K562 (cell line): ENCODE measurements around the gene TBC1D2. TPM values are rescaled to one million over a fixed set of nuclear protein-coding genes. Genes with fewer than 3 reads are reported as not detected.
A peak's percentile ranks its signal among the peaks of the same experiment; 100 is the strongest.

Experiments
- ATAC-seq: fragments of 200-7000 bp; cut with Tn5 transposase; 3 replicates; pipeline ENCODE4 v1.9.1; 2020; ENCODE audit warnings: moderate library complexity
- BruUV-seq: library from RNA; stranded (reverse); fragments of 400-500 nt; replicated peaks from 2 replicates; lab custom pipeline; 2021; lab: Mats Ljungman, UMichigan
- CTCF ChIA-PET: fragments of 300-600 bp; formaldehyde crosslinking; extraction: SDS; loops from one replicate; lab custom pipeline; 2021; ENCODE audit warnings: low intra/inter-chr PET ratio; lab: Yijun Ruan, JAX
- POLR2A ChIA-PET: fragments of 300-600, 350-650 bp; sonication (Branson Sonifier 250); formaldehyde crosslinking; extraction: SDS; loops from one replicate; lab custom pipeline; 2021; ENCODE audit warnings: antibody characterized with exemption, inconsistent platforms; lab: Yijun Ruan, JAX
- DNase-seq, 4 experiments: peaks; one replicate each; pipeline versions ENCODE4 v3.0.0 to v3.0.0-alpha.2; 2011 to 2018; ENCODE audit warnings: low spot score in 3 of 4, mixed read lengths in 3 of 4; ENCODE audit errors: extremely low read depth in 1 of 4
- FAIRE-seq: peaks from 2 replicates; lab custom pipeline; 2011; peaks lifted over from hg19 to GRCh38; lab: Jason Lieb, UNC
- H2AFZ ChIP-seq: 2 replicates; pipeline ENCODE4 v1.6.0; 2011; ENCODE audit warnings: low read depth, low read length, control low read depth, inconsistent platforms
- H3K27ac ChIP-seq: fragments of 200-600 bp; 3 replicates; pipeline ENCODE4 v1.8.0; 2011; ENCODE audit warnings: low read depth, mild to moderate bottlenecking, control low read depth, inconsistent platforms, low read length, moderate library complexity, mixed read lengths; ENCODE audit errors: extremely low read depth
- H3K27me3 ChIP-seq, 2 experiments: fragments of 300-600 bp in 1 of 2; 2 replicates in 1 of 2; 3 replicates in 1 of 2; pipeline versions ENCODE4 v1.6.0 to v1.8.0; 2011; ENCODE audit warnings: inconsistent platforms in 2 of 2, low read length in 2 of 2, mild to moderate bottlenecking in 1 of 2, mixed read lengths in 1 of 2, moderate library complexity in 1 of 2; ENCODE audit not compliant: control insufficient read depth in 2 of 2, insufficient read depth in 2 of 2
- H3K36me3 ChIP-seq: fragments of 300-600 bp; 3 replicates; pipeline ENCODE4 v1.8.0; 2011; ENCODE audit warnings: mild to moderate bottlenecking, low read length, inconsistent platforms; ENCODE audit not compliant: control insufficient read depth, insufficient read depth
- H3K4me1 ChIP-seq, 2 experiments: fragments of 200-600 bp in 1 of 2; replicated peaks in 1 of 2; 2 replicates in 1 of 2; 3 replicates in 1 of 2; pipeline versions ENCODE4 v1.5.1 to v1.8.0; 2011; ENCODE audit warnings: inconsistent platforms in 2 of 2, low read length in 2 of 2, mild to moderate bottlenecking in 1 of 2, mixed read lengths in 1 of 2, moderate library complexity in 1 of 2; ENCODE audit not compliant: control insufficient read depth in 2 of 2, insufficient read depth in 2 of 2
- H3K4me2 ChIP-seq: 2 replicates; pipeline ENCODE4 v1.6.1; 2011; ENCODE audit warnings: low read length, control low read depth, inconsistent platforms, mixed read lengths; ENCODE audit not compliant: insufficient read depth
- H3K4me3 ChIP-seq: fragments of 200-600 bp; sonication (generic), shearing (Covaris generic); 2 replicates; pipeline ENCODE4 v1.5.1; 2016; ENCODE audit warnings: control low read depth, inconsistent platforms
- H3K79me2 ChIP-seq: fragments of 200-600 bp; 3 replicates; pipeline ENCODE4 v1.8.0; 2011; ENCODE audit warnings: low read length, inconsistent platforms; ENCODE audit not compliant: control insufficient read depth, insufficient read depth
- H3K9ac ChIP-seq, 2 experiments: 2 replicates each; pipeline versions ENCODE4 v1.6.0 to v1.6.1; 2011; ENCODE audit warnings: low read depth in 2 of 2, low read length in 2 of 2, control low read depth in 1 of 2, inconsistent platforms in 1 of 2, mild to moderate bottlenecking in 1 of 2, mixed read lengths in 1 of 2; ENCODE audit not compliant: insufficient read depth in 1 of 2
- H3K9me1 ChIP-seq: one replicate; pipeline ENCODE4 v1.6.0; 2011; ENCODE audit warnings: inconsistent platforms, mild to moderate bottlenecking, low read length, moderate library complexity; ENCODE audit not compliant: control insufficient read depth, insufficient read depth
- H3K9me3 ChIP-seq: replicated peaks from 2 replicates; pipeline ENCODE4 v1.5.1; 2011; ENCODE audit warnings: low read depth, low read length, inconsistent platforms; ENCODE audit not compliant: control insufficient read depth, insufficient read depth
- H4K20me1 ChIP-seq: replicated peaks from 2 replicates; pipeline ENCODE4 v1.6.1; 2011; ENCODE audit warnings: low read length, inconsistent platforms, mixed read lengths; ENCODE audit not compliant: control insufficient read depth, insufficient read depth
- BCOR ChIP-seq: fragments of 450-650 bp; IDR thresholded peaks from 2 replicates; pipeline ENCODE4 v1.6.1; 2016
- FUS ChIP-seq: fragments of 200-400 bp; formaldehyde crosslinking; optimal IDR thresholded peaks from 2 replicates; pipeline ENCODE3; 2017; ENCODE audit warnings: low read depth, low read length
- GATAD2B ChIP-seq: fragments of 450-650 bp; IDR thresholded peaks from 2 replicates; pipeline ENCODE4 v1.6.1; 2017; ENCODE audit warnings: mild to moderate bottlenecking, borderline replicate concordance
- KAT8 ChIP-seq: fragments of 450-650 bp; IDR thresholded peaks from 2 replicates; pipeline ENCODE4 v1.6.1; 2016; ENCODE audit warnings: low read depth, mild to moderate bottlenecking
- KDM1A ChIP-seq, 2 experiments: fragments of 450-650 bp; IDR thresholded peaks; 2 replicates each; pipeline ENCODE4 v1.6.1; 2016; ENCODE audit warnings: mild to moderate bottlenecking in 2 of 2
- NFE2 ChIP-seq: IDR thresholded peaks from 2 replicates; pipeline ENCODE4 v1.6.1; 2014; ENCODE audit warnings: antibody characterized with exemption, low read depth
- NR2C2 ChIP-seq, 2 experiments: fragments of 200-800 bp in 1 of 2; sonication (Bioruptor generic) in 1 of 2; sonication (generic) in 1 of 2; formaldehyde crosslinking in 1 of 2; IDR thresholded peaks; 2 replicates each; pipeline versions ENCODE4 v1.6.1 to v1.8.0; 2016 to 2022; ENCODE audit warnings: mild to moderate bottlenecking in 1 of 2, missing compliant biosample characterization in 1 of 2, missing genetic modification characterization in 1 of 2, missing genetic modification reagents in 1 of 2
- SNIP1 ChIP-seq: fragments of 450-650 bp; IDR thresholded peaks from 2 replicates; pipeline ENCODE4 v1.7.1; 2017; ENCODE audit warnings: low read depth, mild to moderate bottlenecking
- SRSF9 ChIP-seq: fragments of 200-400 bp; formaldehyde crosslinking; IDR thresholded peaks from 2 replicates; pipeline ENCODE4 v1.6.1; 2017; ENCODE audit warnings: low read depth, low read length, borderline replicate concordance
- TRIM28 ChIP-seq: fragments of 450-650 bp; IDR thresholded peaks from 2 replicates; pipeline ENCODE4 v1.6.1; 2017
- U2AF2 ChIP-seq: fragments of 200-400 bp; formaldehyde crosslinking; optimal IDR thresholded peaks from 2 replicates; pipeline ENCODE3; 2017; ENCODE audit warnings: low read depth, mild to moderate bottlenecking, low read length
- ZNF212 ChIP-seq: fragments of 450-650 bp; formaldehyde crosslinking; IDR thresholded peaks from 2 replicates; pipeline ENCODE4 v1.4.0; 2020; ENCODE audit warnings: mild to moderate bottlenecking
- ZNF639 ChIP-seq, 2 experiments: fragments of 200-800 bp in 1 of 2; sonication (Bioruptor generic) in 1 of 2; sonication (generic) in 1 of 2; formaldehyde crosslinking in 1 of 2; IDR thresholded peaks in 1 of 2; conservative IDR thresholded peaks in 1 of 2; 2 replicates each; pipeline versions ENCODE4 v1.5.0 to v1.6.1; 2016 to 2020; ENCODE audit warnings: missing compliant biosample characterization in 1 of 2, missing genetic modification characterization in 1 of 2, missing genetic modification reagents in 1 of 2
- ZNF766 ChIP-seq: fragments of 200-800 bp; sonication (Bioruptor generic); conservative IDR thresholded peaks from 2 replicates; pipeline ENCODE4 v1.6.1; 2016; ENCODE audit warnings: missing genetic modification characterization, missing compliant biosample characterization
- WGBS: fragments of 100-300 bp; shearing (Covaris generic); methylation state at CpG from one replicate; pipeline ENCODE4 v1.1.6; 2016; ENCODE audit warnings: low coverage, mixed read lengths; ENCODE audit not compliant: insufficient coverage; ENCODE audit errors: missing lambda C conversion rate; 5-methylcytosine and 5-hydroxymethylcytosine counted together
- in situ Hi-C: fragments of 300-500 bp; cut with MboI; formaldehyde crosslinking; loops from 4 replicates; pipeline ENCODE4 v1.15.0; 2018; ENCODE audit warnings: inconsistent platforms, mixed read lengths
- intact Hi-C: fragments of 100-400 bp; cut with micrococcal nuclease; formaldehyde crosslinking; loops from 2 replicates; pipeline ENCODE4 v1.14.2; 2022
- polyA plus RNA-seq, 8 experiments: library from polyadenylated mRNA; depleted of rRNA in 4 of 8; stranded (reverse) in 5 of 8; unstranded in 3 of 8; fragments of >200 nt; fragmentation: Nextera tagmentation in 2 of 8; fragmentation: Illumina TruSeq in 1 of 8; extraction: Ambion mirVana in 2 of 8; extraction: Trizol in 1 of 8; gene quantifications; 2 replicates each; pipeline versions ENCODE4 v1.2.1 to v1.2.3, GENCODE V29; 2011 to 2014; ENCODE audit warnings: inconsistent platforms in 1 of 8, missing spikeins in 1 of 8
- total RNA-seq, 7 experiments: library from RNA; depleted of rRNA in 6 of 7; stranded (reverse); fragments of >200 nt in 6 of 7; fragmentation: Illumina TruSeq in 2 of 7; extraction: Trizol in 2 of 7; gene quantifications; 2 replicates each; pipeline versions ENCODE4 v1.2.1 to v1.2.3, GENCODE V29; 2011 to 2021; ENCODE audit warnings: low replicate concordance in 1 of 7

The TBC1D2 gene
- total and polyA plus RNA-seq, 9 of the 15 experiments (the other 6 are each of a cell fraction or from before 2014, with no cell fraction given) = 0.10 to 7.0 (median 2.5) TPM

DNA sequence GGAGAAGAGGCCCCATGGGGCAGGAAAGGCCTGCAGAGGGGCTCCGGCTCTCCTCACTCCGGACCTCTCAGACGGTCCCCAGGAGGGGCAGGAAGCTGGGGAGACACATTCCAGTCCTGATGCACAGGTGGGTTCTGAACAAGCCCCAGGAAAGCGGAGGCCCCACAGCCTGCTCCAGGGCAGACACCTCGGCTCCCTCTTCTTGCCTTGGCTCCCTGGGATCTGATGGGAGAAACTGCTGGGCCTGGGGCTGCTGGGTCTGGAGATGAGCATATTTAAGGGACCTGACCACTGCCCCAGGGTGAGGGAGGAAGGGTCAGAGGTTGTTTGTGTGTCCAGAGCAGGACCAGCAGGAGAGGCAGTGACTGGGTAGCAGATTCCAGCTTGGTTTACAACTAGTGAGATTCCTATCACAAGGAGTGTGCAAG is 64.3 kb downstream of the TBC1D2 start (continued):
- no peak for TF ChIP-seq TRIM28

DNA sequence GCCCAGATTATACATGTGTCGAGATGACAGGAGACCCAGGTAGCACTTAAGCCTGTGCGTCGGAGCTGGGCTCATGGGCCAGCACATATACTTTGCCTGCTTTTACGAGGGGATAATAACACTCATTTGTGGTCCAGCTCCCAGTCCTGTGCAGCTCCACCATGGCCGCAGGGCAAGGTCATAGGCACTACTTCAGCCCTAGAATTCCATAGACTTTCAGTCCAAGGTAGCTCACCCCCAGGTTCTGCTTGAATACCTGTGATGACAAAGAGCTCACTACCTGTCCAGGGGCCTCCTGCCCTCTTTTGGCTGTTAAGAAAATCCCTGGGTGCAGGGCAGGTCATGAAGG is 64.7 kb downstream of the TBC1D2 start:
- H3K4me1 ChIP-seq = peaks cover 33% of the 10 kb centered on the region in 2 experiments; a peak in 4 of 5 replicates
- H3K9me3 ChIP-seq = no peaks in the 10 kb centered on the region
- TF ChIP-seq BCOR = 0 out of 2 replicates have a peak, but pooled peaks have one; percentile 34
- no peak for TF ChIP-seq GATAD2B
- H3K9ac ChIP-seq = peak overlapping the region in 1 of 2 experiments; percentile 84; a peak in 1 of 4 replicates
- no peaks in the 10 kb centered on the region for H3K27me3 ChIP-seq
- WGBS = 38% methylated on average over 5 of the region's 5 CpGs
- H2AFZ ChIP-seq = no peak overlapping the region
- no peak overlapping the region for H3K4me3 ChIP-seq
- ChIA-PET CTCF (no interaction called here), POLR2A (interaction anchor here (0.6 to 1.3 kb wide), 3 partner anchors 8 to 121 kb away, joined by 3 to 6 read pairs (median 4); no protein-coding TSS in a partner anchor)
- intact Hi-C loops = no loop called here
- in situ Hi-C loops = no loop called here
- H4K20me1 ChIP-seq = no peaks in the 10 kb centered on the region
- BruUV-seq = TSS peak; percentile 27
- H3K36me3 ChIP-seq = peaks cover 4% of the 10 kb centered on the region; the same call in 1 of the 3 replicates
- FAIRE-seq (no peak), DNase-seq (no peak), ATAC-seq (no peak)
- H3K79me2 ChIP-seq = peaks cover 59% of the 10 kb centered on the region
- no peaks in the 10 kb centered on the region for H3K9me1 ChIP-seq
- H3K4me2 ChIP-seq = no peak overlapping the region; the same call in 1 of the 2 replicates
- H3K27ac ChIP-seq = no peak overlapping the region

- Histone ChIP-seq H3K79me2 (peaks cover 72% of the 10 kb centered on the region), H3K36me3 (peaks cover 8% of the 10 kb centered on the region; the same call in 2 of the 3 replicates), H3K27me3 (no peaks in the 10 kb centered on the region), H3K9me1 (no peaks in the 10 kb centered on the region), H3K4me2 (no peak overlapping the region), H3K27ac (peak overlapping the region; percentile 12; the same call in 1 of the 3 replicates), H4K20me1 (no peaks in the 10 kb centered on the region), H3K9ac (no peak overlapping the region; a peak in 1 of 4 replicates), H3K4me3 (no peak overlapping the region), H3K9me3 (no peaks in the 10 kb centered on the region), H3K4me1 (peaks cover 44% of the 10 kb centered on the region in 2 experiments), H2AFZ (no peak overlapping the region)
- intact Hi-C loops (no loop called here), in situ Hi-C loops (no loop called here)
- no peak for DNase-seq
- ChIA-PET CTCF (interaction anchor here (0.6 kb wide), 1 partner anchor 587 kb away, joined by 3 read pairs; no protein-coding TSS in a partner anchor), POLR2A (interaction anchor here (1.2 to 1.6 kb wide), 2 partner anchors 9 to 13 kb away, joined by 3 to 4 read pairs; no protein-coding TSS in a partner anchor)
- FAIRE-seq = no peak
- ATAC-seq = no peak
- 75% methylated on average over 6 of the region's 6 CpGs for WGBS
- BruUV-seq = no TSS peak
- TF ChIP-seq BCOR (peak; percentile 95), U2AF2 (no peak), SNIP1 (no peak), NFE2 (no peak), SRSF9 (no peak), ZNF766 (no peak), KAT8 (no peak), ZNF639 (CRISPR knock-in tag; conservative IDR thresholded peaks at IDR 0.05 in 1 of 2, IDR thresholded peaks at IDR 0.05 in 1 of 2) (no peak), KDM1A (IDR thresholded peaks at IDR 0.05) (peak; percentile 78 to 87), ZNF212 (no peak), FUS (no peak), NR2C2 (CRISPR knock-in tag; IDR thresholded peaks at IDR 0.05) (no peak), NR2C2 (tag; IDR thresholded peaks at IDR 0.05) (no peak)
These were observed 66.0 kb downstream of the TBC1D2 start for GRCh38 chr9:98189412-98189811.
